ENCODE data around the gene MYB.
"Not testable (repeated sequence)": the region's sequence is repeated elsewhere in the genome, so short reads cannot be mapped to it uniquely, and the experiment has no call there.

Gene MYB

GRCh38 chr6:135163440-135163738 is 17.7 kb upstream of the MYB start:
- H3K27ac ChIP-seq (ENCODE audit: low read depth, low read length): no peak overlapping the region

DNA sequence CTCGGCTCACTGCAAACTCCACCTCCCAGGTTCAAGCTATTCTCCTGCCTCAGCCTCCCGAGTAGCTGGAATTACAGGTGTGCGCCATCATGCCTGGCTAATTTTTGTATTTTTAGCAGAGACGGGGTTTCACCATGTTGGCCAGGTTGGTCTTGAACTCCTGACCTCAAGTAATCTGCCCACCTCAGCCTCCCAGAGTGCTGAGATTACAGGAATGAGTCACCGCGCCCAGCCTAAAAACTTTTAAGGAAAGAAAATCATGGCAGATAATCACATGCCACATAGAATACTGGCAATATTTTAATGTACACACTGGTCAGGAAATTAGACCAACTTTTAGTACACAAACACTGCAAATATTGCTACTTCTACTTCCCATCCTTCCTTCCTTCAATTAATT is 16.7 kb upstream of the MYB start:
- H3K9ac ChIP-seq (ENCODE audit: low read depth in 1 of 2, low read length in 2 of 2); H3K27me3 ChIP-seq (ENCODE audit: control insufficient read depth in 1 of 2, insufficient read depth in 2 of 2, low read length in 2 of 2); H3K9me3 ChIP-seq (ENCODE audit: control insufficient read depth in 1 of 2, low read length in 2 of 2); H3K36me3 ChIP-seq (ENCODE audit: control insufficient read depth in 1 of 2, insufficient read depth in 2 of 2, low read length in 2 of 2); H3K4me1 ChIP-seq (ENCODE audit: control insufficient read depth in 1 of 2, insufficient read depth in 2 of 2, low read length in 2 of 2); H3K27ac ChIP-seq (ENCODE audit: low read depth, low read length); H3K4me3 ChIP-seq (ENCODE audit: low read depth in 1 of 2, low read length in 2 of 2): not testable (repeated sequence)

More at GRCh38 chr6:135163440-135163738, 17.7 kb upstream of the MYB start:
- H3K4me3 ChIP-seq (ENCODE audit: low read depth in 1 of 2, low read length in 2 of 2): no peak overlapping the region
- peaks cover 0 to 2% of the 10 kb centered on the region in 2 donors for H3K27me3 ChIP-seq (ENCODE audit: control insufficient read depth in 1 of 2, insufficient read depth in 2 of 2, low read length in 2 of 2)
- H3K9ac ChIP-seq (ENCODE audit: low read depth in 1 of 2, low read length in 2 of 2): no peak overlapping the region
- H3K9me3 ChIP-seq (ENCODE audit: control insufficient read depth in 1 of 2, low read length in 2 of 2): no peaks in the 10 kb centered on the region
- H3K4me1 ChIP-seq (ENCODE audit: control insufficient read depth in 1 of 2, insufficient read depth in 2 of 2, low read length in 2 of 2): no peaks in the 10 kb centered on the region
- H3K36me3 ChIP-seq (ENCODE audit: control insufficient read depth in 1 of 2, insufficient read depth in 2 of 2, low read length in 2 of 2): no peaks in the 10 kb centered on the region

- Histone ChIP-seq H3K4me3 (ENCODE audit: low read depth in 1 of 2, low read length in 2 of 2) (no peak overlapping the region), H3K9ac (ENCODE audit: low read depth in 1 of 2, low read length in 2 of 2) (no peak overlapping the region), H3K9me3 (ENCODE audit: control insufficient read depth in 1 of 2, low read length in 2 of 2) (no peaks in the 10 kb centered on the region), H3K27me3 (ENCODE audit: control insufficient read depth in 1 of 2, insufficient read depth in 2 of 2, low read length in 2 of 2) (peaks cover 0 to 2% of the 10 kb centered on the region in 2 donors), H3K4me1 (ENCODE audit: control insufficient read depth in 1 of 2, insufficient read depth in 2 of 2, low read length in 2 of 2) (no peaks in the 10 kb centered on the region), H3K36me3 (ENCODE audit: control insufficient read depth in 1 of 2, insufficient read depth in 2 of 2, low read length in 2 of 2) (no peaks in the 10 kb centered on the region), H3K27ac (ENCODE audit: low read depth, low read length) (no peak overlapping the region)
Measured at GRCh38 chr6:135165031-135165430, 16.1 kb upstream of the MYB start.

DNA sequence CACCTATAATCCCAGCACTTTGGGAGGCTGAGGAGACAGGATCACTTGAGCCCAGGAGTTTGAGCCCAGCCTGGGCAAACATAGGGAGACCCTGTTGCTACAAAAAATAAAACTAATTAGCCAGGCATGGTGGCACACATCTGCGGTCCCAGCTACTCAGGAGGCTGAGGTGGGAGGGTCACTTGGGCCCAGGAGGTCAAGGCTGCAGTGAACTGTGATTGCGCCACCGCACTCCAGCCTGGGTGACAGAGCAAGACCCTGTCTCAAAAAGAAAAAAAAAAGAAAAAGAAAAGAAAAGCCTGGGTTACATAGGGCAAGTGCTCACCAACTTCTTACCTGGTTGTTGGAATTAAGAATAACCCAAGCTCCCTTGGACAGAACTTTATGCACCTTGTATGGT is 14.6 kb upstream of the MYB start:
- no peaks in the 10 kb centered on the region for H3K9me3 ChIP-seq (ENCODE audit: control insufficient read depth in 1 of 2, low read length in 2 of 2)
- H3K27me3 ChIP-seq (ENCODE audit: control insufficient read depth in 1 of 2, insufficient read depth in 2 of 2, low read length in 2 of 2): peaks cover 0 to 2% of the 10 kb centered on the region in 2 donors
- no peaks in the 10 kb centered on the region for H3K36me3 ChIP-seq (ENCODE audit: control insufficient read depth in 1 of 2, insufficient read depth in 2 of 2, low read length in 2 of 2)
- H3K27ac ChIP-seq (ENCODE audit: low read depth, low read length): no peak overlapping the region
- H3K4me3 ChIP-seq (ENCODE audit: low read depth in 1 of 2, low read length in 2 of 2): no peak overlapping the region
- H3K9ac ChIP-seq (ENCODE audit: low read depth in 1 of 2, low read length in 2 of 2): no peak overlapping the region
- no peaks in the 10 kb centered on the region for H3K4me1 ChIP-seq (ENCODE audit: control insufficient read depth in 1 of 2, insufficient read depth in 2 of 2, low read length in 2 of 2)

DNA sequence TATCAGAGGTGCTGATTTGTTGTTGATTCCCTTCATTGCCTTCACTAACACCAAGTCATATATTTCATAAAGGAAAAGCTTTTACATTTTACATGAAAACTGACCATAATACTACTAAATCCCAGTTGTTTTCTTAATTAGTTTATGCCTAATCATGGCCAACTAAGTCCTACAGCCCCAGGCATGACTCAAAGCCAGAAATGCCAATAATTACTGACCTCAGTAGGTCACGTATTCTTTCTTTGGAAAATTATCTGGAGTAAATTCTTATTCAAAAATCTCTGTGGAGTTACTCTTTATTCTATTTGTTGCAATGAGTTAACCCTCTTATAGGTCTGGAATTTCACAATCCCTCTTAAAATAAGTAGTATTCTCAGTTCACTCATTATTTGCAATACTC is 13.5 kb upstream of the MYB start:
- no peaks in the 10 kb centered on the region for H3K4me1 ChIP-seq (ENCODE audit: control insufficient read depth in 1 of 2, insufficient read depth in 2 of 2, low read length in 2 of 2)
- peaks cover 0 to 2% of the 10 kb centered on the region in 2 donors for H3K27me3 ChIP-seq (ENCODE audit: control insufficient read depth in 1 of 2, insufficient read depth in 2 of 2, low read length in 2 of 2)
- no peak overlapping the region for H3K4me3 ChIP-seq (ENCODE audit: low read depth in 1 of 2, low read length in 2 of 2)
- no peak overlapping the region for H3K9ac ChIP-seq (ENCODE audit: low read depth in 1 of 2, low read length in 2 of 2)
- H3K9me3 ChIP-seq (ENCODE audit: control insufficient read depth in 1 of 2, low read length in 2 of 2): no peaks in the 10 kb centered on the region
- H3K36me3 ChIP-seq (ENCODE audit: control insufficient read depth in 1 of 2, insufficient read depth in 2 of 2, low read length in 2 of 2): no peaks in the 10 kb centered on the region
- no peak overlapping the region for H3K27ac ChIP-seq (ENCODE audit: low read depth, low read length)

DNA sequence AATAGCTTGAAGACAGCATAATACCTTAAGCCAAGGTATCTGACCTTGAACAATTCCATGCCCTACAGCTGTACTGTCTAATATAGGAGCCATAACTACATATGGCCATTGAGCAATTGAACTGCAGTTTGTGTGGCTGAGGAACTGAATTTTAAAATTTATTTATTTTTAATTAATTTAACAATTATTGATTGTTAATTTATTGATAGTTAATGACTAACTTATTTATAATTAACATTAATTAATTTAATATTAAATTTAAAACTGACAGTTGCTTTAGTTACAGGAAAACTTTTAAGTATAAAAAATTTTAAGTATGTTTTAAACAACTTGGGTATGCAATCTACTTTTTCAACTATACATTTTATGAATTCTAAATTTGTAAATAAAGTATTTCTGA is 12.3 kb upstream of the MYB start:
- Histone ChIP-seq H3K9me3 (ENCODE audit: control insufficient read depth in 1 of 2, low read length in 2 of 2) (no peaks in the 10 kb centered on the region), H3K4me3 (ENCODE audit: low read depth in 1 of 2, low read length in 2 of 2) (no peak overlapping the region), H3K27ac (ENCODE audit: low read depth, low read length) (no peak overlapping the region), H3K9ac (ENCODE audit: low read depth in 1 of 2, low read length in 2 of 2) (no peak overlapping the region), H3K4me1 (ENCODE audit: control insufficient read depth in 1 of 2, insufficient read depth in 2 of 2, low read length in 2 of 2) (no peaks in the 10 kb centered on the region), H3K36me3 (ENCODE audit: control insufficient read depth in 1 of 2, insufficient read depth in 2 of 2, low read length in 2 of 2) (no peaks in the 10 kb centered on the region), H3K27me3 (ENCODE audit: control insufficient read depth in 1 of 2, insufficient read depth in 2 of 2, low read length in 2 of 2) (no peaks in the 10 kb centered on the region)

GRCh38 chr6:135170238-135170637 is 10.9 kb upstream of the MYB start:
- H3K27ac ChIP-seq (ENCODE audit: low read depth, low read length): no peak overlapping the region
- H3K27me3 ChIP-seq (ENCODE audit: control insufficient read depth in 1 of 2, insufficient read depth in 2 of 2, low read length in 2 of 2): no peaks in the 10 kb centered on the region
- H3K4me1 ChIP-seq (ENCODE audit: control insufficient read depth in 1 of 2, insufficient read depth in 2 of 2, low read length in 2 of 2): no peaks in the 10 kb centered on the region
- no peaks in the 10 kb centered on the region for H3K9me3 ChIP-seq (ENCODE audit: control insufficient read depth in 1 of 2, low read length in 2 of 2)
- H3K36me3 ChIP-seq (ENCODE audit: control insufficient read depth in 1 of 2, insufficient read depth in 2 of 2, low read length in 2 of 2): no peaks in the 10 kb centered on the region
- no peak overlapping the region for H3K4me3 ChIP-seq (ENCODE audit: low read depth in 1 of 2, low read length in 2 of 2)
- no peak overlapping the region for H3K9ac ChIP-seq (ENCODE audit: low read depth in 1 of 2, low read length in 2 of 2)

DNA sequence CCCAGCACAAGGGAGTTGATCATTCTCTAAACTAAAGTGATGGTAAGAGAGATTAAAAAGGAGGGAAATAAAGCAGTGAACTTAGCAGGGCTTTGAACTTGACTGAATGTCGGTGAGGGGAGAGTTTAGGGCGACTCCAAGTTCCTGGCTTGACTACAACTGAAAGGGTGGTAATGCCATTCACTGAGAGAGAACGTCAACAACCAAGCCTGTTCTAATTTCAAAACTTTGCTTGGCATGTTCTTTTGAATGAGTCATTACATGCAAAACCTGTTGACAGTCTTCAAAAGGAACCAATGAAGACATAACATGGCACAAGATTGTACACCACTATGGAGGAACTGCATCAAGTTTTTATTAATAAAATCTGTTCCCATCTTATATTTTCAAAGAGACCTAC is 10.3 kb upstream of the MYB start:
- no peaks in the 10 kb centered on the region for H3K4me1 ChIP-seq (ENCODE audit: control insufficient read depth in 1 of 2, insufficient read depth in 2 of 2, low read length in 2 of 2)
- no peaks in the 10 kb centered on the region for H3K9me3 ChIP-seq (ENCODE audit: control insufficient read depth in 1 of 2, low read length in 2 of 2)
- no peak overlapping the region for H3K27ac ChIP-seq (ENCODE audit: low read depth, low read length)
- H3K9ac ChIP-seq (ENCODE audit: low read depth in 1 of 2, low read length in 2 of 2): no peak overlapping the region
- H3K36me3 ChIP-seq (ENCODE audit: control insufficient read depth in 1 of 2, insufficient read depth in 2 of 2, low read length in 2 of 2): no peaks in the 10 kb centered on the region
- no peaks in the 10 kb centered on the region for H3K27me3 ChIP-seq (ENCODE audit: control insufficient read depth in 1 of 2, insufficient read depth in 2 of 2, low read length in 2 of 2)
- no peak overlapping the region for H3K4me3 ChIP-seq (ENCODE audit: low read depth in 1 of 2, low read length in 2 of 2)

- Histone ChIP-seq H3K9ac (ENCODE audit: low read depth in 1 of 2, low read length in 2 of 2) (no peak overlapping the region), H3K27me3 (ENCODE audit: control insufficient read depth in 1 of 2, insufficient read depth in 2 of 2, low read length in 2 of 2) (no peaks in the 10 kb centered on the region), H3K4me1 (ENCODE audit: control insufficient read depth in 1 of 2, insufficient read depth in 2 of 2, low read length in 2 of 2) (no peaks in the 10 kb centered on the region), H3K36me3 (ENCODE audit: control insufficient read depth in 1 of 2, insufficient read depth in 2 of 2, low read length in 2 of 2) (no peaks in the 10 kb centered on the region), H3K9me3 (ENCODE audit: control insufficient read depth in 1 of 2, low read length in 2 of 2) (no peaks in the 10 kb centered on the region), H3K4me3 (ENCODE audit: low read depth in 1 of 2, low read length in 2 of 2) (no peak overlapping the region), H3K27ac (ENCODE audit: low read depth, low read length) (no peak overlapping the region)
Measured at GRCh38 chr6:135173242-135173988, 7.7 kb upstream of the MYB start.

GRCh38 chr6:135173989-135174484 is 7.1 kb upstream of the MYB start:
- no peaks in the 10 kb centered on the region for H3K9me3 ChIP-seq (ENCODE audit: control insufficient read depth in 1 of 2, low read length in 2 of 2)
- no peaks in the 10 kb centered on the region for H3K27me3 ChIP-seq (ENCODE audit: control insufficient read depth in 1 of 2, insufficient read depth in 2 of 2, low read length in 2 of 2)
- H3K9ac ChIP-seq (ENCODE audit: low read depth in 1 of 2, low read length in 2 of 2): no peak overlapping the region
- no peak overlapping the region for H3K27ac ChIP-seq (ENCODE audit: low read depth, low read length)
- H3K4me3 ChIP-seq (ENCODE audit: low read depth in 1 of 2, low read length in 2 of 2): no peak overlapping the region
- H3K36me3 ChIP-seq (ENCODE audit: control insufficient read depth in 1 of 2, insufficient read depth in 2 of 2, low read length in 2 of 2): no peaks in the 10 kb centered on the region
- H3K4me1 ChIP-seq (ENCODE audit: control insufficient read depth in 1 of 2, insufficient read depth in 2 of 2, low read length in 2 of 2): no peaks in the 10 kb centered on the region

Measured in duodenal mucosa (tissue), 2 donors.